ENCODE data around the gene PSME3IP1. TPM values are rescaled to one million over a fixed set of nuclear protein-coding genes. Genes with fewer than 3 reads are reported as not detected.
A peak's percentile ranks its signal among the peaks of the same experiment; 100 is the strongest.

Gene PSME3IP1
- total RNA-seq, 4 donors from 2014 or later: 38.8 to 68.9 (median 64.9) TPM

DNA sequence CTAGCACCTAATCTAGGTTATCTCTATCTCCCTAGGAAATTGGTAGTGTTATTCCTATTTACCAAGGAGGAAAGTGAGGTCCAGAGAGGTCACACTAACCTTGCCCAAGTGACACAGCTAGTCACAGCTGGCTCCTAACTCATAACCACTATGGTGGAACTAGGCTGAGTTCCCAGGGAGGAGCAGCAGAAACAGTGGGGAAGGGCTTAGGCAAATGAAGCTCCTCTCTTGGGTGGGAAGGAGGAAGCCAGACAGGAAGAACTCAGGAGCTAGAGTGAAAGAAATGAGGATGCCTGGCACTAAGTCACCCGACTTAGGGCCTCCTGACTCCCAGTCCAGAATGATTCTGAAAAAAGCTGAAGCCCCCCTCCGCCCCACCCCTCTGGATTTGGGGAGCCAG lies 34.5 kb downstream of the PSME3IP1 start:
- WGBS, 2 donors: 88% methylated on average over 2 of the region's 2 CpGs
- no peak overlapping the region for H3K4me3 ChIP-seq (ENCODE audit: low read depth, poor library complexity, severe bottlenecking)
- peak in 1 of 2 donors; percentile 14 for DNase-seq (ENCODE audit: low spot score in 2 of 2)
- intact Hi-C loops (cut with DNase I; ENCODE audit: low total_unique reads): no loop called here
- TF ChIP-seq, protein P1, sequence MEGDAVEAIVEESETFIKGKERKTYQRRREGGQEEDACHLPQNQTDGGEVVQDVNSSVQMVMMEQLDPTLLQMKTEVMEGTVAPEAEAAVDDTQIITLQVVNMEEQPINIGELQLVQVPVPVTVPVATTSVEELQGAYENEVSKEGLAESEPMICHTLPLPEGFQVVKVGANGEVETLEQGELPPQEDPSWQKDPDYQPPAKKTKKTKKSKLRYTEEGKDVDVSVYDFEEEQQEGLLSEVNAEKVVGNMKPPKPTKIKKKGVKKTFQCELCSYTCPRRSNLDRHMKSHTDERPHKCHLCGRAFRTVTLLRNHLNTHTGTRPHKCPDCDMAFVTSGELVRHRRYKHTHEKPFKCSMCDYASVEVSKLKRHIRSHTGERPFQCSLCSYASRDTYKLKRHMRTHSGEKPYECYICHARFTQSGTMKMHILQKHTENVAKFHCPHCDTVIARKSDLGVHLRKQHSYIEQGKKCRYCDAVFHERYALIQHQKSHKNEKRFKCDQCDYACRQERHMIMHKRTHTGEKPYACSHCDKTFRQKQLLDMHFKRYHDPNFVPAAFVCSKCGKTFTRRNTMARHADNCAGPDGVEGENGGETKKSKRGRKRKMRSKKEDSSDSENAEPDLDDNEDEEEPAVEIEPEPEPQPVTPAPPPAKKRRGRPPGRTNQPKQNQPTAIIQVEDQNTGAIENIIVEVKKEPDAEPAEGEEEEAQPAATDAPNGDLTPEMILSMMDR (IDR thresholded peaks at IDR 0.05): no peak
- TF ChIP-seq POLR2A (IDR thresholded peaks at IDR 0.05): no peak

DNA sequence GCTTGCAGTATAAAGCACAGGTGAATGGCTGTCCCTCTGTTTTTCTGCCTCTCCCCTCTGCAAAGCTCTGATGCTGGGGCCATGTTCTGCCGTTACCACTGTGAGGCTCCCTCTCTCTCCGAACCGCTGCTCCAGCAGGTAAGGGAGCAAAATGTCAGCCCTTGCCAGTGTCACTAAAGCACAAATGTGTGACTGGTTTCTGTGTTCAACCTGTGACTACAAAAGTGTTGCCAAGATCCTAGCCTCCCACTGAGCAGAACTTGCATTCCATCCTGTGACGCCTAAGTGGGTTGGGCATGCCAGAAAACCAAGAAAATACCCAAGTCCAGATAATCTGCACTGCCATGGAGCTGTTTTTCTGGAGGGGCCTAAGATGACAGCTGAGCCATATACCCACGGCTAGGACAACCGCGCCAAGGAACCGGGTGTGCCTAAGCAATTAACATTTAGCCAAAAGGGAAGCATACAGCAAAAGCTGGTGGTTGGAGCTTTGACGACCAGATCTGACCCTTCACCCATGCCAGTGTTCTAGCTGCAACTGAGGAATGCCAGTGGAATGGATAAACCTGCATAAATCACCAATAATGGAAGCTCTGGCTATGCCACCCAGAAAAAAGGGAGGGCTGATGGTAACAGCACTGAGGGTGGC lies 35.0 kb downstream of the PSME3IP1 start:
- 81% methylated on average over 9 of the region's 9 CpGs for WGBS, 2 donors
- intact Hi-C loops (cut with DNase I; ENCODE audit: low total_unique reads): no loop called here
- DNase-seq (ENCODE audit: low spot score in 2 of 2): peak in 1 of 2 donors; percentile 56
- no peak for TF ChIP-seq POLR2A (IDR thresholded peaks at IDR 0.05)
- TF ChIP-seq, protein P1 (IDR thresholded peaks at IDR 0.05): no peak
- H3K4me3 ChIP-seq (ENCODE audit: low read depth, poor library complexity, severe bottlenecking): no peak overlapping the region

DNA sequence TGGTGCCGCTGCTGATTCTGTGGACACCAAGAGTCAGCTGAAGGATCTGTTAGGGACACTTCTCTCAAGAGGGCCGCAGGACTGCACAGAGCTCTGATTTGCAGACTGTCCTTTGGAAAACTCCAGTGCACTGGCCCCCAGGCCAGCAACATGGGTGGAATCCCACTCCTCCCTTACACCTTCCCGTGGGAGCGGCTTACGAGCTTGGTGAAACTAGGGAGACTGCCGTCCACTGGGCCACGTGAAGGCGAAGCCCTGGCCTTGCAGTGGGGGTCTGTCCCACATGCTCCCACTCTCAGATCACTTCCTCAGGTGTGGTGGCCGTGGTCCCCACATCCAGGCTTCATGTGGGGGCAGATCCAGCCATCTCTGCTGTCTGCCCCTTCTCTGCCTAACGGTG lies 36.4 kb downstream of the PSME3IP1 start:
- peak in 1 of 2 donors; percentile 56 for DNase-seq (ENCODE audit: low spot score in 2 of 2)
- intact Hi-C loops (cut with DNase I; ENCODE audit: low total_unique reads): loop anchor here (10.0 kb wide), 1 partner anchor 185 kb away; the partner anchor contains the start of gene CETP
- 92 to 96% methylated on average over 10 of the region's 10 CpGs for WGBS, 2 donors
- H3K4me3 ChIP-seq (ENCODE audit: low read depth, poor library complexity, severe bottlenecking): no peak overlapping the region
- TF ChIP-seq POLR2A (IDR thresholded peaks at IDR 0.05): no peak
- TF ChIP-seq, protein P1 (IDR thresholded peaks at IDR 0.05): no peak

DNA sequence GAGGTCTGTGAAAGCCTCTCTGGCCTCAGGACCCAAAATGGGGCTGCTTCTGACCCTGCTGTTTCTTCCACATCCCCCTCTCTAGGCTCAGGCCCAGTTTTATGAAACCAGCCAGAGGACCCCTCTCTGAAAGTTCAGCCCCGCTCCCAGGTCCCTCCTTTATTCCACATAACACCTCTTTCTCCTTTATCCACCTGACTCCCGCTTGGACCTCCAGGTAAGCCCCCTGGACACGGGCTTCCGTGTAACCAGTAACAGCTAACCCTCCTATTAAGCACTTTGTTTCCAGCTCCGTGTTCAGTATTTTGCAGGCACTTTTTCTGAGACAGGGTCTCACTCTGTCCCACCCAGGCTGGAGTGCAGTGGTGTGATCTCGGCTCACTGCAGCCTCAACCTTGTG lies 37.4 kb downstream of the PSME3IP1 start:
- peak in 1 of 2 donors; percentile 70 for DNase-seq (ENCODE audit: low spot score in 2 of 2)
- WGBS, 2 donors: 92 to 93% methylated on average over 6 of the region's 6 CpGs
- no peak for TF ChIP-seq POLR2A (IDR thresholded peaks at IDR 0.05)
- TF ChIP-seq, protein P1 (IDR thresholded peaks at IDR 0.05): no peak
- H3K4me3 ChIP-seq (ENCODE audit: low read depth, poor library complexity, severe bottlenecking): no peak overlapping the region
- intact Hi-C loops (cut with DNase I; ENCODE audit: low total_unique reads): loop anchor here (10.0 kb wide), 1 partner anchor 184 kb away; the partner anchor contains the start of gene CETP

DNA sequence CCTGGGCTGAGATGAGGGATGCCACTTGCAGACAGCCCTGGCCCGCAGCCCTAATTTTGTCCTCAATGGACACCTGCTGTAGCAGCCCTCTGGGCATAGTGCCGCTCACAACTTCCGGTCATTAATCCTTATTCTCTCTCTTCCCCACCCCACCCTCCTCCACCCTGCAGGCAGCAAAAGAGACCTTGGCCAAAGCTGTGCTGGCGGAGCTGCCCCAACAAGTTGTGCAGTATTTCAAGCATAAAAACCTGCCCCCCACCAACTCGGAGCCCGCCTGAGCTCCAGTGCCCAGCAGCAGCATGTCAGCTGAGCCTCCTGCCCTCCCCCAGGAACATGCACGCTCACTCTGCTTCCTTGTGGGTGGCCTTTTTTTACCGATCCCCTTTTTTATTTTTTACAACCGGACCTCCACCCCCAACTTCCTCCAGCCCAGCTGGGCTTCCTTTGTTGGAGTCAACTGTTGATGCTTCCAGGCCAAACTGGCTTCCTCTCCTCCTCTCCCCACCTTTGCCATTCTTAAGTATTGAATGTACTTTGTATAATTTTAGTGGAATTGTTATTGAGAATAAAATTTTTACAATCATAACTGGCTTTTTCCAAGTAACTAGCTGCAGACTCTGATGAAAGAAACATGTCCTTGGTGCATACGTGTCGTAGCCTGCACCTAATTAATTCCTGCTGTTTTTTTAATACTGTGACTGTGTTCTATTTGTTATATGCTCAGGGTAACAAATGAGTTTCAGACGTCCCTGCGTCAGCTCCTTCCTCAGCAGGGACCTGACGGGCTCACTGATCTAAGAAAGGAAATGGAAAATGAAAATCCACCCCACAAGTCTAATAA lies 38.2 kb downstream of the PSME3IP1 start:
- WGBS, 2 donors: 15% methylated on average over 14 of the region's 14 CpGs
- DNase-seq (ENCODE audit: low spot score in 2 of 2): peak in 1 of 2 donors; percentile 85
- TF ChIP-seq POLR2A (IDR thresholded peaks at IDR 0.05): no peak
- TF ChIP-seq, protein P1 (IDR thresholded peaks at IDR 0.05): no peak

More for the DNA sequence above, 38.2 kb downstream of the PSME3IP1 start:
- intact Hi-C loops (cut with DNase I; ENCODE audit: low total_unique reads): loop anchor here (10.0 kb wide), 1 partner anchor 183 kb away; the partner anchor contains the start of gene CETP
- H3K4me3 ChIP-seq (ENCODE audit: low read depth, poor library complexity, severe bottlenecking): no peak overlapping the region

Data from lower leg skin (tissue), 4 donors.